ENCODE data around the gene GAN. TPM values are rescaled to one million over a fixed set of nuclear protein-coding genes. Genes with fewer than 3 reads are reported as not detected.
A peak's percentile ranks its signal among the peaks of the same experiment; 100 is the strongest.

Gene GAN
- total RNA-seq, 1 donor from 2014 or later, result 20.9 TPM

DNA sequence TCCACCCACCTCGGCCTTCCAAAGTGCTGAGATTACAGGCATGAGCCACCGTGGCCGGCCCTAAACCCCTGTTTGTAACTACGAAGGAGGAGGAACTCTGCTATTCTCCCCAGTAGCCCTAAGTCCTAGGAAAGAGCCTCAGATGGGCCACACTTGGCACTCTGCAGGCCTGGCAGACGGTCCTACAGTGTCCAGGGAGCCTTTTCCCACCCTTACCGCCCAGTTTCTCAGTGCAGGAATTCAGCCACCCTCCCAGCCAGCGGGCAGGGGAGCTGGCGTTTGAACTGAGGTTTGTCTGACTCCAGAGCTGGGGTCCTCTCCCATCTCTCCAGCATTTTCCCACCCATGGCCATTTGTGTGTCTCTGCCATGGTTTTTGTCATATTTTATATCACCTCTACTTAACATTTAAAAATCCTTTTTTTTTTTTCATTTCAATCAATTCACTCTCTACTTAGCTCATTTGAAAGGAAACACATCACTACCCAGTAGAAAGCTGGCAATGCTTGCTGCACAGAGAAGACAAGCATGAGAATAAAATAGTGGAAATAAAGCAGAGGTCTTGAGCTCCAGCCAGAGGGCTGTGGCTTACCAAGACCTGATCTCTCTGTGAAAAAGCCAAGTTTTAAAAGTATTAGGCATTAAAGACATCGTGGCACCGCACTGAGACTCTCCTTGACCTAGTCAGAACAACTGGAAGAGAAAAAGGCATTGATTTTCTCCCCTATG lies 41.4 kb upstream of the GAN start:
- Histone ChIP-seq H4K20me1 (ENCODE audit: insufficient read depth, low read length) (no peaks in the 10 kb centered on the region), H3K27ac (ENCODE audit: low read depth, low read length) (no peak overlapping the region), H3K4me2 (ENCODE audit: low read length) (no peak overlapping the region), H3K4me1 (ENCODE audit: insufficient read depth, low read length) (no peaks in the 10 kb centered on the region), H3K27me3 (ENCODE audit: insufficient read depth, low read length) (peaks cover 7% of the 10 kb centered on the region), H3K36me3 (ENCODE audit: insufficient read depth, low read length) (no peaks in the 10 kb centered on the region), H2AFZ (ENCODE audit: low read depth, low read length) (no peak overlapping the region), H3K79me2 (ENCODE audit: insufficient read depth, low read length) (no peaks in the 10 kb centered on the region), H3K9ac (ENCODE audit: low read length) (no peak overlapping the region), H3K4me3 (ENCODE audit: insufficient read depth, low read depth, low read length) (no peak overlapping the region), H3K9me3 (ENCODE audit: insufficient read depth, low read depth, low read length) (no peaks in the 10 kb centered on the region)
- no peak for FAIRE-seq
- Mint-ChIP-seq H3K4me3 (ENCODE audit: unreplicated experiment) (no peak overlapping the region), H3K27ac (ENCODE audit: unreplicated experiment) (no peak overlapping the region), H3K9me3 (ENCODE audit: unreplicated experiment) (no peaks in the 10 kb centered on the region), H3K4me1 (ENCODE audit: low read depth, unreplicated experiment) (no peaks in the 10 kb centered on the region), H3K36me3 (ENCODE audit: low read depth, unreplicated experiment) (no peaks in the 10 kb centered on the region), H3K27me3 (ENCODE audit: low read depth, unreplicated experiment) (peaks cover 11% of the 10 kb centered on the region)
- no peak for TF ChIP-seq EZH2 (IDR thresholded peaks at IDR 0.05; ENCODE audit: insufficient read depth, low read length)
- DNase-seq (ENCODE audit: low read depth), result peak; percentile 39

DNA sequence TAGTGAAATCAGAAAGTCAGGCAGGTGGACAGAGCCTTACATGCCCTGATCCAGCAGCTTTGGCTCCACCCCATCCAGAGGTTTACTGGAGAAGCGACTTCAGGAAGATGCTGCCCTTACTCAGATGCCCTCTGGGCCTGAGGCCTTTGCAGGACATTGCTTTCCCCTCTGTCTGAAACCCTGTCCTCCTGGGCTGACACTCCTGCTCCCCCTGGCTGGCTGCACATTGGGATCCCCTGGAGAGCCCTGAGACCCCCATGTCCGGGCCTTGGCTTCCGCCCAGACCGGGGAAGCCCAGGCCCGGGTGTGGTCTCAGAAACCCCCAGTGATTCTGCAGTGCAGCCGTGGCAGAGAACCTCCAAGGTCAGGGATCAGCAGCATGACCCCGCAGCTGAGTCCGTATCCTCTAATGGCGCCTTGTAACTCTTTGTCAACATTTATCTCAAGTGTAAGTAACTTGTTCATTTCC lies 39.7 kb upstream of the GAN start:
- no peaks in the 10 kb centered on the region for H3K9me3 Mint-ChIP-seq (ENCODE audit: unreplicated experiment)

DNA sequence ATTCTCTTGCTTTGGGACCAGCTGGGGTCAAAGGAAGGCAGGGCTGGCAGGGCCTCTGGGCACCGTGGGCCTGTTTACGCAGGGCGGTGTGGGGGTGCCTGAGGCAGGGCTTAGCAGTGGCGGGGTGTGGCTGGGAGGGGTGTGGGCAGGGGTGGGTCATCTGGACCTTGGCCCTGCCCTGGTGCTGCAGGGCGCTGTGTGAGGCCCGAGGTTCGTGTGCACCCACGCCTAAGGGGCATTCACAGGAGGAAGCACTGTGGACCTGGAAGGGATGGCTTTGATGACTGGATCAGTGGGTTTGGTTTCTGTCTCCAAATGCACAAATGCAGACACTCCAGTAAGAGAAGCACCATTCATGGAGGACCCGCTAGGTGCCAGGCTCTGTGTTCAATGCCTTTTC lies 39.0 kb upstream of the GAN start:
- no peaks in the 10 kb centered on the region for H3K36me3 Mint-ChIP-seq (ENCODE audit: low read depth, unreplicated experiment)
- Histone ChIP-seq H3K9ac (ENCODE audit: low read length) (no peak overlapping the region), H3K79me2 (ENCODE audit: insufficient read depth, low read length) (no peaks in the 10 kb centered on the region), H3K9me3 (ENCODE audit: insufficient read depth, low read depth, low read length) (no peaks in the 10 kb centered on the region), H4K20me1 (ENCODE audit: insufficient read depth, low read length) (no peaks in the 10 kb centered on the region), H3K27ac (ENCODE audit: low read depth, low read length) (no peak overlapping the region), H3K4me2 (ENCODE audit: low read length) (no peak overlapping the region), H3K4me3 (ENCODE audit: insufficient read depth, low read depth, low read length) (no peak overlapping the region), H3K27me3 (ENCODE audit: insufficient read depth, low read length) (peaks cover 7% of the 10 kb centered on the region), H3K36me3 (ENCODE audit: insufficient read depth, low read length) (no peaks in the 10 kb centered on the region), H2AFZ (ENCODE audit: low read depth, low read length) (no peak overlapping the region), H3K4me1 (ENCODE audit: insufficient read depth, low read length) (no peaks in the 10 kb centered on the region)
- no peak overlapping the region for H3K27ac Mint-ChIP-seq (ENCODE audit: unreplicated experiment)
- FAIRE-seq (no peak), DNase-seq (ENCODE audit: low read depth) (no peak)
- H3K9me3 Mint-ChIP-seq (ENCODE audit: unreplicated experiment), result no peaks in the 10 kb centered on the region
- H3K4me1 Mint-ChIP-seq (ENCODE audit: low read depth, unreplicated experiment), result no peaks in the 10 kb centered on the region
- peaks cover 11% of the 10 kb centered on the region for H3K27me3 Mint-ChIP-seq (ENCODE audit: low read depth, unreplicated experiment)
- TF ChIP-seq EZH2 (IDR thresholded peaks at IDR 0.05; ENCODE audit: insufficient read depth, low read length), result no peak
- TF ChIP-seq, protein P1, sequence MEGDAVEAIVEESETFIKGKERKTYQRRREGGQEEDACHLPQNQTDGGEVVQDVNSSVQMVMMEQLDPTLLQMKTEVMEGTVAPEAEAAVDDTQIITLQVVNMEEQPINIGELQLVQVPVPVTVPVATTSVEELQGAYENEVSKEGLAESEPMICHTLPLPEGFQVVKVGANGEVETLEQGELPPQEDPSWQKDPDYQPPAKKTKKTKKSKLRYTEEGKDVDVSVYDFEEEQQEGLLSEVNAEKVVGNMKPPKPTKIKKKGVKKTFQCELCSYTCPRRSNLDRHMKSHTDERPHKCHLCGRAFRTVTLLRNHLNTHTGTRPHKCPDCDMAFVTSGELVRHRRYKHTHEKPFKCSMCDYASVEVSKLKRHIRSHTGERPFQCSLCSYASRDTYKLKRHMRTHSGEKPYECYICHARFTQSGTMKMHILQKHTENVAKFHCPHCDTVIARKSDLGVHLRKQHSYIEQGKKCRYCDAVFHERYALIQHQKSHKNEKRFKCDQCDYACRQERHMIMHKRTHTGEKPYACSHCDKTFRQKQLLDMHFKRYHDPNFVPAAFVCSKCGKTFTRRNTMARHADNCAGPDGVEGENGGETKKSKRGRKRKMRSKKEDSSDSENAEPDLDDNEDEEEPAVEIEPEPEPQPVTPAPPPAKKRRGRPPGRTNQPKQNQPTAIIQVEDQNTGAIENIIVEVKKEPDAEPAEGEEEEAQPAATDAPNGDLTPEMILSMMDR (IDR thresholded peaks at IDR 0.05; ENCODE audit: insufficient read depth, low read depth, low read length), result no peak
- H3K4me3 Mint-ChIP-seq (ENCODE audit: unreplicated experiment), result no peak overlapping the region

More for the DNA sequence above, 39.7 kb upstream of the GAN start:
- Histone ChIP-seq H3K27ac (ENCODE audit: low read depth, low read length) (no peak overlapping the region), H2AFZ (ENCODE audit: low read depth, low read length) (no peak overlapping the region), H4K20me1 (ENCODE audit: insufficient read depth, low read length) (no peaks in the 10 kb centered on the region), H3K9ac (ENCODE audit: low read length) (no peak overlapping the region), H3K9me3 (ENCODE audit: insufficient read depth, low read depth, low read length) (no peaks in the 10 kb centered on the region), H3K4me2 (ENCODE audit: low read length) (no peak overlapping the region), H3K4me3 (ENCODE audit: insufficient read depth, low read depth, low read length) (no peak overlapping the region), H3K79me2 (ENCODE audit: insufficient read depth, low read length) (no peaks in the 10 kb centered on the region), H3K4me1 (ENCODE audit: insufficient read depth, low read length) (no peaks in the 10 kb centered on the region), H3K27me3 (ENCODE audit: insufficient read depth, low read length) (peaks cover 7% of the 10 kb centered on the region), H3K36me3 (ENCODE audit: insufficient read depth, low read length) (no peaks in the 10 kb centered on the region)
- DNase-seq (ENCODE audit: low read depth), result no peak
- Mint-ChIP-seq H3K4me3 (ENCODE audit: unreplicated experiment) (no peak overlapping the region), H3K4me1 (ENCODE audit: low read depth, unreplicated experiment) (no peaks in the 10 kb centered on the region), H3K36me3 (ENCODE audit: low read depth, unreplicated experiment) (no peaks in the 10 kb centered on the region), H3K27me3 (ENCODE audit: low read depth, unreplicated experiment) (peaks cover 11% of the 10 kb centered on the region), H3K27ac (ENCODE audit: unreplicated experiment) (no peak overlapping the region)
- TF ChIP-seq EZH2 (IDR thresholded peaks at IDR 0.05; ENCODE audit: insufficient read depth, low read length), result no peak
- TF ChIP-seq, protein P1 (IDR thresholded peaks at IDR 0.05; ENCODE audit: insufficient read depth, low read depth, low read length), result no peak
- FAIRE-seq, result no peak

All from astrocyte (in vitro differentiated cells and primary cell).